ENCODE measurements around the gene HOXA5.

The HOXA5 gene

GRCh38 chr7:27147199-27148030, 3.9 kb upstream of the HOXA5 start, which contains the start of gene HOXA6:
HOXA6 (minus strand) TSS chr7:27147774; CDS start chr7:27147749, 25 bp downstream.
- DNase-seq, result no peak

GRCh38 chr7:27146491-27147198, 3.2 kb upstream of the HOXA5 start:
- DNase-seq, result no peak

GRCh38 chr7:27145914-27146412, 2.5 kb upstream of the HOXA5 start:
- DNase-seq, result no peak

GRCh38 chr7:27145165-27145913, 1.9 kb upstream of the HOXA5 start:
- DNase-seq, result no peak

- DNase-seq, result no peak
Measured at GRCh38 chr7:27144781-27145164, 1.3 kb upstream of the HOXA5 start.

- no peak for DNase-seq
Measured at GRCh38 chr7:27143950-27144780, 684 bp upstream of the HOXA5 start.

GRCh38 chr7:27142580-27143022, 880 bp downstream of the HOXA5 start:
- no peak for DNase-seq

- DNase-seq, result no peak
Measured at GRCh38 chr7:27141923-27142579, 1.4 kb downstream of the HOXA5 start.

GRCh38 chr7:27141137-27141922, 2.2 kb downstream of the HOXA5 start:
- DNase-seq, result no peak

- no peak for DNase-seq
Measured at GRCh38 chr7:27140126-27140857, 3.2 kb downstream of the HOXA5 start.

GRCh38 chr7:27139334-27140125, 4.0 kb downstream of the HOXA5 start:
- DNase-seq, result no peak

GRCh38 chr7:27138985-27139333, 4.5 kb downstream of the HOXA5 start:
- DNase-seq, result no peak

GRCh38 chr7:27138472-27138871, 5.0 kb downstream of the HOXA5 start:
- DNase-seq, result no peak

GRCh38 chr7:27137640-27138315, 5.7 kb downstream of the HOXA5 start:
- no peak for DNase-seq

- DNase-seq, result no peak
Measured at GRCh38 chr7:27134392-27134791, 9.1 kb downstream of the HOXA5 start.

- DNase-seq, result no peak
Measured at GRCh38 chr7:27133409-27134231, 9.9 kb downstream of the HOXA5 start.

- DNase-seq, result no peak
Measured at GRCh38 chr7:27132978-27133377, 10.5 kb downstream of the HOXA5 start.

- no peak for DNase-seq
Measured at GRCh38 chr7:27132214-27132613, 11.3 kb downstream of the HOXA5 start.
